PC-9 (cell line): ENCODE results near the gene NFKBIZ. TPM values are rescaled to one million over a fixed set of nuclear protein-coding genes. Genes with fewer than 3 reads are reported as not detected.

Source experiments
- BruUV-seq: library from RNA; stranded (reverse); fragments of 400-500 nt; replicated peaks from 2 replicates; lab custom pipeline; 2021; lab: Mats Ljungman, UMichigan
- CTCF ChIA-PET: fragments of 300-600 bp; sonication (Branson Sonifier 250); formaldehyde crosslinking; loops from one replicate; lab custom pipeline; 2022; ENCODE audit warnings: antibody characterized with exemption; lab: Charles Lee
- POLR2A ChIA-PET: fragments of 300-600 bp; sonication (Branson Sonifier 250); formaldehyde crosslinking; loops from one replicate; lab custom pipeline; 2022; ENCODE audit warnings: antibody characterized with exemption; ENCODE audit not compliant: unreplicated experiment; lab: Charles Lee
- DNase-seq, 2 experiments: peaks; one replicate each; pipeline versions ENCODE4 v3.0.0 to v3.0.0-alpha.2; 2015 to 2022; ENCODE audit warnings: mixed read lengths in 1 of 2
- H2AFZ ChIP-seq: fragments of 200-600 bp; sonication (generic); 2 replicates; pipeline ENCODE4 v1.8.1; 2017; ENCODE audit warnings: antibody characterized with exemption
- H3F3A ChIP-seq: fragments of 200-600 bp; sonication (generic); 2 replicates; pipeline ENCODE4 v1.8.1; 2017; ENCODE audit warnings: antibody characterized with exemption, mild to moderate bottlenecking, low read depth; ENCODE audit not compliant: insufficient read depth
- H3K27ac ChIP-seq: fragments of 200-600 bp; sonication (generic); 2 replicates; pipeline ENCODE4 v1.6.1; 2016; ENCODE audit warnings: mixed run types
- H3K27me3 ChIP-seq: fragments of 200-600 bp; sonication (generic); 2 replicates; pipeline ENCODE4 v1.6.1; 2016; ENCODE audit warnings: low read depth, mixed run types; ENCODE audit not compliant: insufficient read depth
- H3K36me3 ChIP-seq: fragments of 200-600 bp; sonication (generic); 2 replicates; pipeline ENCODE4 v1.6.1; 2016; ENCODE audit warnings: low read depth, mixed run types
- H3K4me1 ChIP-seq: fragments of 200-600 bp; sonication (generic); replicated peaks from 2 replicates; pipeline ENCODE4 v1.6.1; 2016; ENCODE audit warnings: mixed run types; ENCODE audit not compliant: insufficient read depth
- H3K4me2 ChIP-seq: fragments of 200-600 bp; sonication (generic); 2 replicates; pipeline ENCODE4 v1.6.1; 2017; ENCODE audit warnings: mixed run types
- H3K4me3 ChIP-seq: fragments of 200-600 bp; sonication (generic); 2 replicates; pipeline ENCODE4 v1.6.1; 2016; ENCODE audit warnings: mixed run types
- H3K79me2 ChIP-seq: fragments of 200-600 bp; sonication (generic); 2 replicates; pipeline ENCODE4 v1.6.1; 2017; ENCODE audit warnings: low read depth, mixed run types
- H3K9me2 ChIP-seq: fragments of 200-600 bp; sonication (generic); 2 replicates; pipeline ENCODE4 v1.8.1; 2017; ENCODE audit warnings: mild to moderate bottlenecking; ENCODE audit not compliant: insufficient read depth
- H3K9me3 ChIP-seq: fragments of 200-600 bp; sonication (generic); 2 replicates; pipeline ENCODE4 v1.8.1; 2016; ENCODE audit warnings: low read depth; ENCODE audit not compliant: insufficient read depth
- H4K20me1 ChIP-seq: fragments of 200-600 bp; sonication (generic); 2 replicates; pipeline ENCODE4 v1.8.1; 2017; ENCODE audit not compliant: insufficient read depth
- CTCF ChIP-seq: fragments of 200-600 bp; sonication (generic); conservative IDR thresholded peaks from 2 replicates; pipeline ENCODE4 v1.6.1; 2017; ENCODE audit warnings: mixed run types, antibody characterized with exemption, mild to moderate bottlenecking, moderate library complexity
- EZH2 ChIP-seq: fragments of 200-600 bp; sonication (generic); IDR thresholded peaks from 2 replicates; pipeline ENCODE4 v1.8.0; 2017; ENCODE audit warnings: antibody characterized with exemption, low read depth
- intact Hi-C: fragments of 100-400 bp; cut with micrococcal nuclease; formaldehyde crosslinking; loops from one replicate; pipeline ENCODE4 v1.10.0; 2022; ENCODE audit not compliant: unreplicated experiment
- total RNA-seq: library from RNA; stranded (reverse); gene quantifications from 2 replicates; pipeline ENCODE4 v1.2.3, GENCODE V29; 2021

The NFKBIZ gene
- total RNA-seq, 1 experiment from 2014 or later: 44.9 TPM

GRCh38 chr3:101828276-101828675, 21.0 kb upstream of the NFKBIZ start:
- peak overlapping the region; percentile 74 for H3K4me3 ChIP-seq
- POLR2A ChIA-PET: interaction anchor here (1.9 kb wide), 1 partner anchor 21 kb away, joined by 20 read pairs; the partner anchor contains the start of gene NFKBIZ
- H3K79me2 ChIP-seq: no peaks in the 10 kb centered on the region
- H3K4me2 ChIP-seq: peak overlapping the region; percentile 76
- intact Hi-C loops: no loop called here
- no peaks in the 10 kb centered on the region for H3K27me3 ChIP-seq
- peaks cover 23% of the 10 kb centered on the region for H3K4me1 ChIP-seq
- TSS peak; percentile 66 for BruUV-seq
- 0 out of 2 replicates have a peak, but pooled peaks cover 4% of the 10 kb centered on the region for H3K9me2 ChIP-seq
- no peaks in the 10 kb centered on the region for H3K36me3 ChIP-seq
- peaks cover 3% of the 10 kb centered on the region; the same call in 1 of the 2 replicates for H3F3A ChIP-seq
- H3K27ac ChIP-seq: peak overlapping the region; percentile 56
- DNase-seq: no peak
- no peaks in the 10 kb centered on the region; the same call in 1 of the 2 replicates for H3K9me3 ChIP-seq
- peak overlapping the region; percentile 92 for H2AFZ ChIP-seq
- no peaks in the 10 kb centered on the region for H4K20me1 ChIP-seq
- CTCF ChIA-PET: no interaction called here
- TF ChIP-seq EZH2: no peak

GRCh38 chr3:101828691-101829436, 20.4 kb upstream of the NFKBIZ start:
- Histone ChIP-seq H2AFZ (peak overlapping the region; percentile 92; the same call in 1 of the 2 replicates), H3K36me3 (no peaks in the 10 kb centered on the region), H3K4me2 (peak overlapping the region; percentile 76), H3K79me2 (no peaks in the 10 kb centered on the region), H3K4me3 (peak overlapping the region; percentile 74), H3F3A (peaks cover 3% of the 10 kb centered on the region; the same call in 1 of the 2 replicates), H3K9me2 (0 out of 2 replicates have a peak, but pooled peaks cover 4% of the 10 kb centered on the region), H3K9me3 (no peaks in the 10 kb centered on the region; the same call in 1 of the 2 replicates), H3K27ac (no peak overlapping the region), H3K4me1 (peaks cover 23% of the 10 kb centered on the region), H3K27me3 (no peaks in the 10 kb centered on the region), H4K20me1 (no peaks in the 10 kb centered on the region)
- no peak for TF ChIP-seq CTCF
- TF ChIP-seq EZH2: no peak
- no TSS peak for BruUV-seq
- POLR2A ChIA-PET: no interaction called here
- intact Hi-C loops: no loop called here
- CTCF ChIA-PET: no interaction called here
- DNase-seq: no peak

- peak overlapping the region; percentile 76 for H3K4me2 ChIP-seq
- no peak for DNase-seq
- H3K27ac ChIP-seq: no peak overlapping the region
- ChIA-PET POLR2A (no interaction called here), CTCF (no interaction called here)
- BruUV-seq: no TSS peak
- peaks cover 3% of the 10 kb centered on the region; the same call in 1 of the 2 replicates for H3F3A ChIP-seq
- no peaks in the 10 kb centered on the region for H3K27me3 ChIP-seq
- intact Hi-C loops: no loop called here
- H3K4me1 ChIP-seq: peaks cover 23% of the 10 kb centered on the region
- no peaks in the 10 kb centered on the region for H4K20me1 ChIP-seq
- H3K4me3 ChIP-seq: no peak overlapping the region
- no peaks in the 10 kb centered on the region for H3K36me3 ChIP-seq
- TF ChIP-seq CTCF (no peak), EZH2 (no peak)
- H3K79me2 ChIP-seq: no peaks in the 10 kb centered on the region
- H2AFZ ChIP-seq: no peak overlapping the region
- H3K9me3 ChIP-seq: no peaks in the 10 kb centered on the region; the same call in 1 of the 2 replicates
- 0 out of 2 replicates have a peak, but pooled peaks cover 4% of the 10 kb centered on the region for H3K9me2 ChIP-seq
Measured at GRCh38 chr3:101829437-101829830, 19.9 kb upstream of the NFKBIZ start.
